T-helper 1 cell (primary cell): ENCODE measurements around the gene DNASE1L2.
"Not testable (repeated sequence)": the region's sequence is repeated elsewhere in the genome, so short reads cannot be mapped to it uniquely, and the experiment has no call there.

Experiments
- DNase-seq, 5 donors: peaks; one replicate each; pipeline ENCODE4 v3.0.0-alpha.2; 2012 to 2020

The DNASE1L2 gene

GRCh38 chr16:2242598-2242997 lies 6.4 kb downstream of the DNASE1L2 start:
- no peak for DNase-seq

DNA sequence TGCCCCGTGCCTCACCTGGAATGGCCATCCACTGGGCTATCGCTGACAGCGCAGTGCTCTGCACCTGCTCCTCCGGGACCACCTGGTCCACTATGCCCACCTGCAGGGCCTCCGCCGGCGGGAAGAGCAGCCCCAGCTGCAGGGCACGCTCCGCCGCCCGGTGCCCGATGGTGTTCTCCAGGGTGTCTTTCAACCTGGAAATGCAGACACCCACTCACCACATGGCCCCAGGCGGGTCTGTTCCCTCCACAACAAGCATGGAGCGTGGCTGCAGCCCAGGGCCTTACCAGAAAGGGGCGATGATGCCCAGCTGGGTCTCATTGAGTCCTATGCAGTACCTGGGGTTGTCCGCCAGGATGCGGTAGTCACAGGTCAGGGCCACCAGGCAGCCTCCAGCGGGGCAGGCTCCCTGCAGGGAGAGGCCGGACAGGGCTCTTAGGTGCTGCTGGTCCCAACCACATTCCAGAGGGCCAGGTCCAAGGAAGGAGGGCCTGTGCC lies 6.8 kb downstream of the DNASE1L2 start:
- no peak for DNase-seq

GRCh38 chr16:2243781-2244180 lies 7.5 kb downstream of the DNASE1L2 start:
- DNase-seq = no peak

DNA sequence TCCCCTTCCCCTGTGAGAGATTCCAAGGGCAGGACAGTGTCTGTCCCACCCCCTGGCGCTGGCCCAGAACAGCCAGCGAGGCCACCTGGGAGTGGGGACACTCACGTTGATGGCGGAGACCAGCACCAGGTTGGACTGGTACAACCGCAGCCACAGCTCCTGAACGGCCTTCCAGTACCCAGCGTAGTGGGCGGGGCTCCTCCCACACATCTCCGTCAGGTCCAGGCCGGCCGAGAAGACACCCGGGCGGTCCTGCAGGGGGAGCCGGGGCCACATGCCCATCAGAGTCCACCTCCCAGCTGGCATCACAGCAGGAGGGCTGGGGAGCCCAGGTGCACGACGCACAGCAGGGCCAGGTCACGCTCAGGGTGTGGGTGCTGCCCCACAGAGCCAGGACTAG lies 8.1 kb downstream of the DNASE1L2 start:
- DNase-seq = no peak

DNA sequence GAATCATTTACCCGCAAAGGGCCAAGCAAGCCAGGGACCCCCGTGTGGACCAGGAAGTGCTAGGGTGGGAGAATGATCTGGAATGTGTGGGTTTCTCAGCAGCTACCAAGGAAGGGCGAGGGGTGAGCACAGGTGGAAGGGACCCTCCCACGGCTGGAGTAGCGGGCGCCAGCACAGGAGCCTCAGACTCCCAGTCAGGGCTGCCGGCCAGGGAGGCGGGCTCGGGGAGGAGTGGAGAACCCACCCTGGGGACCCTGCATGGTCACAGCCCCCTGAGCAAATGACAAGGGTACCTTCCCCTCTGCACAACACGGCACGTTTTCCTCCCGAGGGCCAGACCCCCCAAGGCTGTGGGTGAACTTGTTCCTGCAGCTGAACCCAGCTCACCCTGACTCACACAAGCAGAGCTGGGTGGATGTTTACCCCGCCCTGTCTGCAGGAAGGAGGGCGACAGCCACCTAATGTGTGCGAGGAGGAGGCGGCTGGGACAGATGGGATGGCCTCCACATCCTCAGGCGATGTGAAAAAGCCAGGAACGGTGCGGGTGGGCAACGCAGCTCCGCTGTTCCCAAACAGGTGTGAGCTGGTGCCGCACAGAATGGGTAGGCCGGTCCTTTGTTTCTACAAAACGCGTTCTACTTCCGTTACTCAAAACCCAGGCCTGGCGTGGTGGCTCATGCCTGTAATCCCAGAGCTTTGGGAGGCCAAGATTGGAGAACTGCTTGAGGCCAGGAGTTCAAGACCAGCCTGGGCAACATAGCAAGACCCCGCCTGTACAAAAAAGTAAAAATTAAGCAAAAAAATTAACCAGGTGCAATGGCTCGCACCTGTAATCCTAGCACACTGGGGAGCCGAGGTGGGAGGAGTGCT lies 8.9 kb downstream of the DNASE1L2 start:
- DNase-seq = no peak

GRCh38 chr16:2246301-2246885 lies 10.1 kb downstream of the DNASE1L2 start:
- DNase-seq = no peak

- peak in 3 of 5 donors; percentile 29 to 49 (median 45) for DNase-seq
Measured at GRCh38 chr16:2250652-2251295, 14.5 kb downstream of the DNASE1L2 start.

- peak; percentile 65 to 89 (median 72) for DNase-seq
Measured at GRCh38 chr16:2251296-2252111, 15.3 kb downstream of the DNASE1L2 start, which contains the start of gene ECI1. ECI1 (minus strand) TSS chr16:2251587; CDS start chr16:2251566, 21 bp downstream.

DNA sequence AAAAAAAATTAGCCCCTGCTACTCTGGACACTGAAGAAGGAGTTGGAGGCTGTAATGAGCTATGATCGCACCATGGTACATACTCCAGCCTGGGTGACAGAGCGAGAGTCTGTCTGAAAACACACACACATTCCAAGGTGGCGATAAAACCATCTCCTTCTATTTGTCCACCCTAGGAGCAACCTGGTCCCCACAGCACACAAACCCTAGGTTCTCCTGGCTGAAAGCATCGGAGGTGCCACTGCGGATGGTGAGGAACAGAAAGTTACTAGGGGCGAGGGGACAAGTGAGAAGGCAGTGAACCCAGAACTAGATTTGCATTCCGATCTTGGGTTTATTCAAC lies 16.5 kb downstream of the DNASE1L2 start:
- DNase-seq = no peak

GRCh38 chr16:2253293-2253692 lies 17.0 kb downstream of the DNASE1L2 start:
- DNase-seq = no peak

DNA sequence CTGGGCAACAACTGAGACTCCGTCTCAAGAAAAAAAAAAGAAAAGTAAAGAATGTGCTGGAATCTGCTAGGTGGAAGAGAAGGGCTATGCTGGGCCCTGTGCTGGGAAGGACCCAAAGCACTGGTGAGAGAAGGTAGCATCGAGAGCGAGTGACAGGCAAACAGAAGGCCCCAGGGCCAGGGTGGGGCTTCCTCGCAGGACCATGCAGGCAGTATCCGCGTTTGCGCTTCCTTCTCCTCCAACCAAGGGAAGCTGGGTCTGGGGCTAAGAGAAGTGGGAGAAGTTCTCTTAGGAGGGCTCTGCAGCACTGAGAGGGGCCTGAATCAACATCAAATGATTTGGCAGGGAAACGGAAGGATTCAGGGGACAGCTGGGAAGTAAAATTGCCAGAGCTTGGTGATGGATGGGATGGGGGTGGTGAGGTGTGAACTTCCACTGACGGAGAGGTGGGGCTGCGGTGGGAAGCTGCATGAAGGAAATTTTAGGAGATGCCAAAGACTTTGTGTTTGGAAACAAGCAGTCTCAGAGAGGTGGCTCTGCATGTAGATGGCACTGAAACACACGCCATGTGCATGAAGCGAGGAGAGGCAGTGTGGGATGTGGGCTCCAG lies 20.4 kb downstream of the DNASE1L2 start:
- DNase-seq = no peak

GRCh38 chr16:2257726-2258125 lies 21.5 kb downstream of the DNASE1L2 start:
- DNase-seq = no peak

DNA sequence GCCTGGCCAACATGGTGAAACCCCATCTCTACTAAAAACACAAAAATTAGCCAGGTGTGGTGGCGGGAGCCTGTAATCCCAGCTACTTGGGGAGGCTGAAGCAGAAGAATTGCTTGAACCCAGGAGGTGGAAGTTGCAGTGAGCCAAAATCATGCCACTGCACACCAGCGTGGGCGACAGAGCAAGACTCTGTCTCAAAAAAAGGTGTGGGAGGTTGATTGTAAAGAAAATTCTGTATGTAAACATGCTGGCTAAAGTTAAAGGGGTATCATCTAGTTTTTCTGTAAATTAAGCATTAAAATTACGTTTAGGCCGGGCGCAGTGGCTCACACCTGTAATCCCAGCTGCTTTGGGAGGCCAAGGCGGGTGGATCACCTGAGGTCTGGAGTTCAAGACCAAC lies 22.3 kb downstream of the DNASE1L2 start:
- not testable (repeated sequence) for DNase-seq

GRCh38 chr16:2260250-2260649 lies 24.0 kb downstream of the DNASE1L2 start:
- DNase-seq = no peak

GRCh38 chr16:2263026-2263425 lies 26.8 kb downstream of the DNASE1L2 start:
- not testable (repeated sequence) for DNase-seq

- peak in 1 of 5 donors; percentile 25 for DNase-seq
Measured at GRCh38 chr16:2266887-2267286, 30.6 kb downstream of the DNASE1L2 start.

GRCh38 chr16:2267505-2267912 lies 31.3 kb downstream of the DNASE1L2 start:
- DNase-seq = peak in 1 of 5 donors; percentile 35

GRCh38 chr16:2267913-2268666 lies 31.8 kb downstream of the DNASE1L2 start, which contains the start of gene RNPS1:
RNPS1 (minus strand) TSS chr16:2268126; CDS start chr16:2264643, 3,483 bp downstream.
- DNase-seq = peak; percentile 88 to 97 (median 93)

- no peak for DNase-seq
Measured at GRCh38 chr16:2270070-2270462, 33.8 kb downstream of the DNASE1L2 start.

GRCh38 chr16:2270588-2271470 lies 34.6 kb downstream of the DNASE1L2 start:
- DNase-seq = no peak
